Measurements from ENCODE around the gene IFNL3.

DNA sequence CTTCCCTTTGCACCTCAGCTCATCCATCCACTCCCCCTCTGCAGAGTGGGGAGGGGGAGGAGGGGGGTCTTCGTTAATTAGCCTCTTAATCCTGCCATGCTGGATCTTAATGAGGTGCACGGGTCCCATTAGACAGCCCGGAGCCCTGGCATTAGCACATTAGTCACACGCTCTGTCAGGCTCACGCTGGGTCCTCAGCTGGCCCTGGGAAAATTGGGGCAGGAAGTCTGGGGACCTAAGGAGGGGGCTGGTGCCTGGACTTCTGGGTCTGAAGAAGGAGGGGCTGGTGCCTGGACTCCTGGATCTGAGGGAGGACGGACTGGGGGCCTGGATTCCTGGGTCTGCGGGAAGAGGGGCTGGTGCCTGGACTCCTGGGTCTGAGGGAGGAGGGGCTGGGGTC, 48.5 kb downstream of the IFNL3 start:
- TF ChIP-seq, protein P1, sequence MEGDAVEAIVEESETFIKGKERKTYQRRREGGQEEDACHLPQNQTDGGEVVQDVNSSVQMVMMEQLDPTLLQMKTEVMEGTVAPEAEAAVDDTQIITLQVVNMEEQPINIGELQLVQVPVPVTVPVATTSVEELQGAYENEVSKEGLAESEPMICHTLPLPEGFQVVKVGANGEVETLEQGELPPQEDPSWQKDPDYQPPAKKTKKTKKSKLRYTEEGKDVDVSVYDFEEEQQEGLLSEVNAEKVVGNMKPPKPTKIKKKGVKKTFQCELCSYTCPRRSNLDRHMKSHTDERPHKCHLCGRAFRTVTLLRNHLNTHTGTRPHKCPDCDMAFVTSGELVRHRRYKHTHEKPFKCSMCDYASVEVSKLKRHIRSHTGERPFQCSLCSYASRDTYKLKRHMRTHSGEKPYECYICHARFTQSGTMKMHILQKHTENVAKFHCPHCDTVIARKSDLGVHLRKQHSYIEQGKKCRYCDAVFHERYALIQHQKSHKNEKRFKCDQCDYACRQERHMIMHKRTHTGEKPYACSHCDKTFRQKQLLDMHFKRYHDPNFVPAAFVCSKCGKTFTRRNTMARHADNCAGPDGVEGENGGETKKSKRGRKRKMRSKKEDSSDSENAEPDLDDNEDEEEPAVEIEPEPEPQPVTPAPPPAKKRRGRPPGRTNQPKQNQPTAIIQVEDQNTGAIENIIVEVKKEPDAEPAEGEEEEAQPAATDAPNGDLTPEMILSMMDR (IDR thresholded peaks at IDR 0.05; ENCODE audit: low read depth, low read length) = no peak
- TF ChIP-seq POLR2A (IDR thresholded peaks at IDR 0.05; ENCODE audit: extremely low read depth, insufficient read length) (no peak), MAX (IDR thresholded peaks at IDR 0.05; ENCODE audit: low read depth, low read length) (no peak), MYC (IDR thresholded peaks at IDR 0.05; ENCODE audit: low read depth, low read length) (no peak)

Measured in NB4 (cell line).